OCI-LY7 (cell line): ENCODE results near the gene SDK2.

Source experiments
- CTCF ChIP-seq: fragments of 200-600 bp; sonication (generic); conservative IDR thresholded peaks from 2 replicates; pipeline ENCODE4 v1.5.1; 2014; ENCODE audit warnings: mild to moderate bottlenecking, antibody characterized with exemption, low read length, moderate library complexity, mixed read lengths
- EZH2phosphoT487 ChIP-seq: fragments of 200-600 bp; sonication (generic); IDR thresholded peaks from 2 replicates; pipeline ENCODE4 v1.6.1; 2018; ENCODE audit warnings: low read depth, borderline replicate concordance, mild to moderate bottlenecking, mixed run types, antibody characterized with exemption, low read length, moderate library complexity, mixed read lengths

- no peak for TF ChIP-seq CTCF
- TF ChIP-seq EZH2phosphoT487: no peak
Measured at GRCh38 chr17:73568934-73569333, 75.3 kb downstream of the SDK2 start.
